Bladder microvascular endothelial cell (primary cell): ENCODE results near the gene PIP5K1C. TPM values are rescaled to one million over a fixed set of nuclear protein-coding genes. Genes with fewer than 3 reads are reported as not detected.

Experiments
- total RNA-seq: library from RNA; depleted of rRNA; stranded (reverse); fragments of >200 nt; gene quantifications from 2 replicates; pipeline ENCODE4 v1.2.3, GENCODE V29; 2014

PIP5K1C gene
- 18.9 and 81.9 TPM in 2 replicates for total RNA-seq

GRCh38 chr19:3700242-3701032 is at the start of gene PIP5K1C:
PIP5K1C (minus strand) TSS chr19:3700468; CDS start chr19:3700390, 78 bp downstream.

GRCh38 chr19:3708207-3708931 is 8.1 kb upstream of the PIP5K1C start, which contains the start of gene TJP3:
TJP3 (plus strand) TSS chr19:3708384; CDS start chr19:3728433, 20,049 bp downstream.

GRCh38 chr19:3626473-3627350 is 73.6 kb downstream of the PIP5K1C start, which contains the start of gene CACTIN:
CACTIN (minus strand) TSS chr19:3626790; CDS start chr19:3626762, 28 bp downstream.

GRCh38 chr19:3606690-3607289 is 93.5 kb downstream of the PIP5K1C start, which contains the start of gene TBXA2R:
TBXA2R (minus strand) TSS chr19:3606875; CDS start chr19:3600634, 6,241 bp downstream.

GRCh38 chr19:3585301-3586126 is 114.8 kb downstream of the PIP5K1C start, which contains the start of gene GIPC3:
GIPC3 (plus strand) TSS chr19:3585478; CDS start chr19:3585598, 120 bp downstream.

Other genes with a start within 250 kb of the PIP5K1C start
- gene SMIM24, start 219.9 kb downstream of the PIP5K1C start, total RNA-seq = not detected in 2 replicates
- gene SMIM44, start 217.0 kb downstream of the PIP5K1C start, total RNA-seq = not detected in 2 replicates
- gene DOHH, start 199.8 kb downstream of the PIP5K1C start, total RNA-seq = 11.0 and 16.9 TPM in 2 replicates
- 22.5 and 44.3 TPM in 2 replicates for gene FZR1, start 194.2 kb downstream of the PIP5K1C start, total RNA-seq
- not detected in 2 replicates for gene TEKTIP1, start 161.3 kb downstream of the PIP5K1C start, total RNA-seq
- gene MFSD12, start 142.9 kb downstream of the PIP5K1C start, total RNA-seq = 57.1 and 120 TPM in 2 replicates
- gene HMG20B, start 127.5 kb downstream of the PIP5K1C start, total RNA-seq = 57.3 and 88.4 TPM in 2 replicates
- gene GIPC3, start 115.0 kb downstream of the PIP5K1C start, total RNA-seq = 0.32 and 0.57 TPM in 2 replicates
- gene TBXA2R, start 93.6 kb downstream of the PIP5K1C start, total RNA-seq = 1.1 and 2.1 TPM in 2 replicates
- 29.5 and 41.6 TPM in 2 replicates for gene CACTIN, start 73.7 kb downstream of the PIP5K1C start, total RNA-seq
- gene TJP3, start 7.9 kb upstream of the PIP5K1C start, total RNA-seq = 0.06 TPM in 1 of 2 replicates, not detected in the other
- 17.8 and 25.0 TPM in 2 replicates for gene APBA3, start 61.2 kb upstream of the PIP5K1C start, total RNA-seq
- gene MRPL54, start 62.2 kb upstream of the PIP5K1C start, total RNA-seq = 36.8 and 68.5 TPM in 2 replicates
- gene RAX2, start 71.8 kb upstream of the PIP5K1C start, total RNA-seq = not detected in 2 replicates
- 0.50 TPM in 1 of 2 replicates, not detected in the other for gene MATK, start 85.9 kb upstream of the PIP5K1C start, total RNA-seq
- gene ZFR2, start 168.6 kb upstream of the PIP5K1C start, total RNA-seq = not detected in 2 replicates
- gene ATCAY, start 180.2 kb upstream of the PIP5K1C start, total RNA-seq = not detected in 2 replicates
- not detected in 2 replicates for gene NMRK2, start 232.6 kb upstream of the PIP5K1C start, total RNA-seq